Keratinocyte (primary cell): Measurements from ENCODE around the gene SLC35E3. TPM values are rescaled to one million over a fixed set of nuclear protein-coding genes. Genes with fewer than 3 reads are reported as not detected.

Experiments used
- DNase-seq: peaks from one replicate; pipeline ENCODE4 v3.0.0-alpha.2; 2011; ENCODE audit warnings: low read depth, missing footprints, low spot score
- FAIRE-seq: peaks from 2 replicates; lab custom pipeline; 2011; peaks lifted over from hg19 to GRCh38; lab: Jason Lieb, UNC
- H2AFZ ChIP-seq: 2 replicates; pipeline ENCODE4 v1.6.0; 2012; ENCODE audit warnings: low read length, control low read depth, inconsistent platforms; ENCODE audit not compliant: control insufficient read depth
- H3K27ac ChIP-seq: 2 replicates; pipeline ENCODE4 v1.5.1; 2011; ENCODE audit warnings: low read length; ENCODE audit not compliant: control insufficient read depth, insufficient read depth
- H3K27me3 ChIP-seq: 3 replicates; pipeline ENCODE4 v1.6.0; 2011; ENCODE audit warnings: low read length; ENCODE audit not compliant: control insufficient read depth, insufficient read depth; ENCODE audit errors: extremely low read depth
- H3K36me3 ChIP-seq, 2 experiments: 2 replicates in 1 of 2; 3 replicates in 1 of 2; pipeline ENCODE4 v1.5.1; 2011; ENCODE audit warnings: low read length in 2 of 2, mild to moderate bottlenecking in 1 of 2; ENCODE audit not compliant: control insufficient read depth in 2 of 2, insufficient read depth in 2 of 2; ENCODE audit errors: extremely low read depth in 1 of 2
- H3K4me1 ChIP-seq: 3 replicates; pipeline ENCODE4 v1.5.1; 2011; ENCODE audit warnings: low read length; ENCODE audit not compliant: control insufficient read depth, insufficient read depth; ENCODE audit errors: extremely low read depth
- H3K4me2 ChIP-seq: 3 replicates; pipeline ENCODE4 v1.6.0; 2011; ENCODE audit warnings: low read depth, low read length; ENCODE audit not compliant: control insufficient read depth, insufficient read depth; ENCODE audit errors: extremely low read depth
- H3K4me3 ChIP-seq, 3 experiments: fragments of 200-600 bp in 1 of 3; sonication (generic) in 1 of 3; 2 replicates in 2 of 3; 3 replicates in 1 of 3; pipeline ENCODE4 v1.5.1; 2011 to 2016; ENCODE audit warnings: low read length in 3 of 3, mild to moderate bottlenecking in 3 of 3, control low read depth in 2 of 3, inconsistent platforms in 1 of 3, low read depth in 1 of 3, mixed read lengths in 1 of 3, mixed run types in 1 of 3, moderate library complexity in 1 of 3; ENCODE audit not compliant: control insufficient read depth in 2 of 3, insufficient read depth in 2 of 3; ENCODE audit errors: extremely low read depth in 1 of 3
- H3K79me2 ChIP-seq: 2 replicates; pipeline ENCODE4 v1.6.0; 2012; ENCODE audit warnings: low read length; ENCODE audit not compliant: control insufficient read depth, insufficient read depth
- H3K9ac ChIP-seq: 3 replicates; pipeline ENCODE4 v1.6.0; 2011; ENCODE audit warnings: low read length; ENCODE audit not compliant: control insufficient read depth, insufficient read depth; ENCODE audit errors: extremely low read depth
- H3K9me1 ChIP-seq: 3 replicates; pipeline ENCODE4 v1.6.0; 2011; ENCODE audit warnings: low read length; ENCODE audit not compliant: control insufficient read depth, insufficient read depth; ENCODE audit errors: extremely low read depth
- H3K9me3 ChIP-seq: 2 replicates; pipeline ENCODE4 v1.5.1; 2012; ENCODE audit warnings: low read depth, low read length; ENCODE audit not compliant: control insufficient read depth
- H4K20me1 ChIP-seq: 3 replicates; pipeline ENCODE4 v1.6.0; 2011; ENCODE audit warnings: low read length; ENCODE audit not compliant: control insufficient read depth, insufficient read depth; ENCODE audit errors: extremely low read depth
- CTCF ChIP-seq, 3 experiments: IDR thresholded peaks in 1 of 3; conservative IDR thresholded peaks in 1 of 3; optimal IDR thresholded peaks in 1 of 3; 2 replicates in 2 of 3; 3 replicates in 1 of 3; pipeline versions ENCODE3 to v1.5.1; 2011; ENCODE audit warnings: low read length in 3 of 3, mild to moderate bottlenecking in 3 of 3, moderate library complexity in 2 of 3, control low read depth in 1 of 3, inconsistent platforms in 1 of 3; ENCODE audit not compliant: insufficient read depth in 2 of 3; ENCODE audit errors: extremely low read depth in 1 of 3
- EZH2 ChIP-seq: IDR thresholded peaks from one replicate; pipeline ENCODE4 v1.6.1; 2012; ENCODE audit warnings: inconsistent platforms, mild to moderate bottlenecking, low read length, moderate library complexity
- dilution Hi-C: fragments of 300-500 bp; cut with MboI; formaldehyde crosslinking; loops from one replicate; pipeline ENCODE4 v1.7.0; 2020; ENCODE audit warnings: low sequenced_read_pairs; ENCODE audit not compliant: extremely low pct_ligation_motif_present
- polyA plus RNA-seq, 5 experiments: library from polyadenylated mRNA; depleted of rRNA in 3 of 5; stranded (reverse) in 3 of 5; stranded (forward) in 1 of 5; unstranded in 1 of 5; fragments of >200 nt; gene quantifications; 1 replicate in 1 of 5; 2 replicates in 3 of 5; 3 replicates in 1 of 5; pipeline versions ENCODE4 v1.2.1 to v1.2.3, GENCODE V29; 2011 to 2012; ENCODE audit warnings: missing spikeins in 2 of 5, low read depth in 1 of 5, low replicate concordance in 1 of 5

SLC35E3 gene
- polyA plus RNA-seq, 1 donor (not counting 4 experiments of a cell fraction or from before 2014, with no cell fraction given): 9.9 TPM

DNA sequence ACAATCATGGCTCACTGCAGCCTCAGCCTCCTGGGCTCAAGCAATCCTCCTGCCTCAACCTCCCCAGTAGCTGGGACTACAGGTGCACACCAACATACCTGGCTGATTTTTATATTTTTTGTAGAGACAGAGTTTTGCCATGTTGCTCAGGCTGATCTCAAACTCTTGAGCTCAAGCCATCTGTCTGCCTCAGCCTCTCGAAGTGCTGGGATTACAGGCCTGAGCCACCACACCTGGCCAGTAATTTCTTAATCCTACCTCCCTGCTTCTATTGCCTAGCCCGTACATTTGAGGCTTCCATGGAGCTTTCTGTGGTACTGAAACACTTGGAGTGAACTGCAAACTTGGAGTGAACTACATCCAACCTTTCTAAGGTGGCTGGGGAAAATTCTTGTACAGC, 20.7 kb downstream of the SLC35E3 start:
- H2AFZ ChIP-seq: no peak overlapping the region
- H3K36me3 ChIP-seq: peaks cover 3 to 4% of the 10 kb centered on the region in 2 experiments
- no peak overlapping the region for H3K4me3 ChIP-seq
- no peak overlapping the region for H3K4me2 ChIP-seq
- FAIRE-seq: no peak
- H3K9me1 ChIP-seq: no peaks in the 10 kb centered on the region
- H3K27me3 ChIP-seq: no peaks in the 10 kb centered on the region
- no peaks in the 10 kb centered on the region for H3K79me2 ChIP-seq
- H3K27ac ChIP-seq: no peak overlapping the region
- no peak for DNase-seq
- dilution Hi-C loops: no loop called here
- no peaks in the 10 kb centered on the region for H3K4me1 ChIP-seq
- H4K20me1 ChIP-seq: no peaks in the 10 kb centered on the region
- TF ChIP-seq CTCF (optimal IDR thresholded peaks at IDR 0.05 in 1 of 3, IDR thresholded peaks at IDR 0.05 in 1 of 3, conservative IDR thresholded peaks at IDR 0.05 in 1 of 3; ENCODE audit: extremely low read depth in 1 of 3, insufficient read depth in 2 of 3, low read length in 3 of 3): no peak
- no peak for TF ChIP-seq EZH2
- no peak overlapping the region for H3K9ac ChIP-seq
- no peaks in the 10 kb centered on the region for H3K9me3 ChIP-seq

GRCh38 chr12:68767191-68767590, 21.2 kb downstream of the SLC35E3 start:
- Histone ChIP-seq H4K20me1 (no peaks in the 10 kb centered on the region), H3K27ac (no peak overlapping the region), H3K79me2 (no peaks in the 10 kb centered on the region), H3K9ac (no peak overlapping the region), H3K4me3 (no peak overlapping the region), H3K9me1 (no peaks in the 10 kb centered on the region), H2AFZ (no peak overlapping the region), H3K4me2 (no peak overlapping the region), H3K9me3 (no peaks in the 10 kb centered on the region), H3K36me3 (peaks cover 2 to 4% of the 10 kb centered on the region in 2 experiments), H3K27me3 (no peaks in the 10 kb centered on the region), H3K4me1 (no peaks in the 10 kb centered on the region)
- DNase-seq: no peak
- no peak for TF ChIP-seq CTCF (optimal IDR thresholded peaks at IDR 0.05 in 1 of 3, IDR thresholded peaks at IDR 0.05 in 1 of 3, conservative IDR thresholded peaks at IDR 0.05 in 1 of 3; ENCODE audit: extremely low read depth in 1 of 3, insufficient read depth in 2 of 3, low read length in 3 of 3)
- no peak for TF ChIP-seq EZH2
- dilution Hi-C loops: no loop called here
- FAIRE-seq: no peak
